Suprapubic skin (tissue), 4 donors: ENCODE data around the gene PRPF19. TPM values are rescaled to one million over a fixed set of nuclear protein-coding genes. Genes with fewer than 3 reads are reported as not detected.
A peak's percentile ranks its signal among the peaks of the same experiment; 100 is the strongest.

Source experiments
- DNase-seq, 2 donors: peaks; one replicate each; pipeline ENCODE4 v3.0.0-alpha.2; 2019; ENCODE audit warnings: low spot score in 2 of 2
- H3K27ac ChIP-seq: fragments of 200-600 bp; sonication (generic); one replicate; pipeline ENCODE4 v1.5.1; 2019
- H3K27me3 ChIP-seq: fragments of 200-600 bp; sonication (generic); one replicate; pipeline ENCODE4 v1.5.1; 2019
- H3K36me3 ChIP-seq: fragments of 200-600 bp; sonication (generic); one replicate; pipeline ENCODE4 v1.5.1; 2019
- H3K4me1 ChIP-seq: fragments of 200-600 bp; sonication (generic); one replicate; pipeline ENCODE4 v1.5.1; 2019
- H3K4me3 ChIP-seq: fragments of 200-600 bp; sonication (generic); one replicate; pipeline ENCODE4 v1.5.1; 2019; ENCODE audit warnings: mild to moderate bottlenecking
- H3K9me3 ChIP-seq: fragments of 200-600 bp; sonication (generic); one replicate; pipeline ENCODE4 v1.5.1; 2019
- CTCF ChIP-seq, 2 donors: fragments of 200-600 bp in 1 of 2; fragments of 450-650 bp in 1 of 2; sonication (generic) in 1 of 2; IDR thresholded peaks; one replicate each; pipeline ENCODE4 v1.5.1; 2016 to 2019; ENCODE audit warnings: antibody characterized with exemption in 2 of 2, mild to moderate bottlenecking in 1 of 2, moderate library complexity in 1 of 2
- EP300 ChIP-seq: sonication (generic); formaldehyde crosslinking; IDR thresholded peaks from one replicate; pipeline ENCODE4 v1.6.1; 2017; ENCODE audit warnings: antibody characterized with exemption
- POLR2A ChIP-seq, 2 donors: fragments of 450-650 bp; IDR thresholded peaks; one replicate each; pipeline ENCODE4 v1.6.1; 2017; ENCODE audit warnings: antibody characterized with exemption in 2 of 2, mild to moderate bottlenecking in 2 of 2, moderate library complexity in 2 of 2
- POLR2AphosphoS5 ChIP-seq, 3 donors: sonication (generic); formaldehyde crosslinking; IDR thresholded peaks; one replicate each; pipeline ENCODE4 v1.6.1; 2017; ENCODE audit warnings: antibody characterized with exemption in 3 of 3
- WGBS: methylation state at CpG from one replicate; pipeline ENCODE4 v1.1.5; 2018; 5-methylcytosine and 5-hydroxymethylcytosine counted together
- total RNA-seq, 4 donors: library from RNA; depleted of rRNA; stranded (reverse); fragments of >200 nt; gene quantifications; one replicate each; pipeline ENCODE4 v1.1.0, GENCODE V29; 2016

Gene PRPF19
- total RNA-seq, 4 donors from 2014 or later: 101 to 153 (median 116) TPM

GRCh38 chr11:60871378-60872061 is 34.9 kb downstream of the PRPF19 start:
- peak in 1 of 2 donors; percentile 44 for DNase-seq
- Histone ChIP-seq H3K27ac (no peak overlapping the region), H3K27me3 (no peaks in the 10 kb centered on the region), H3K4me3 (no peak overlapping the region), H3K36me3 (peaks cover 3% of the 10 kb centered on the region), H3K4me1 (peaks cover 6% of the 10 kb centered on the region), H3K9me3 (no peaks in the 10 kb centered on the region)
- TF ChIP-seq CTCF (IDR thresholded peaks at IDR 0.05) (no peak), POLR2A (IDR thresholded peaks at IDR 0.05) (no peak), POLR2AphosphoS5 (IDR thresholded peaks at IDR 0.05) (no peak), EP300 (no peak)
- WGBS: 81% methylated on average over 7 of the region's 7 CpGs

- H3K9me3 ChIP-seq: no peaks in the 10 kb centered on the region
- H3K36me3 ChIP-seq: peaks cover 3% of the 10 kb centered on the region
- H3K4me3 ChIP-seq: no peak overlapping the region
- 74% methylated on average over 10 of the region's 13 CpGs for WGBS
- H3K4me1 ChIP-seq: peaks cover 6% of the 10 kb centered on the region
- H3K27me3 ChIP-seq: no peaks in the 10 kb centered on the region
- peak in 1 of 2 donors; percentile 48 for DNase-seq
- TF ChIP-seq POLR2A (IDR thresholded peaks at IDR 0.05) (no peak), POLR2AphosphoS5 (IDR thresholded peaks at IDR 0.05) (no peak), EP300 (no peak), CTCF (IDR thresholded peaks at IDR 0.05) (no peak)
- H3K27ac ChIP-seq: no peak overlapping the region
Measured at GRCh38 chr11:60870733-60871377, 35.5 kb downstream of the PRPF19 start.

GRCh38 chr11:60870276-60870675 is 36.1 kb downstream of the PRPF19 start:
- peaks cover 6% of the 10 kb centered on the region for H3K4me1 ChIP-seq
- peak in 1 of 2 donors; percentile 34 for DNase-seq
- H3K27ac ChIP-seq: no peak overlapping the region

GRCh38 chr11:60869451-60869825 is 36.9 kb downstream of the PRPF19 start:
- Histone ChIP-seq H3K9me3 (no peaks in the 10 kb centered on the region), H3K4me1 (peaks cover 6% of the 10 kb centered on the region), H3K27ac (no peak overlapping the region), H3K36me3 (no peaks in the 10 kb centered on the region), H3K4me3 (no peak overlapping the region), H3K27me3 (no peaks in the 10 kb centered on the region)
- TF ChIP-seq EP300 (no peak), POLR2A (IDR thresholded peaks at IDR 0.05) (no peak), POLR2AphosphoS5 (IDR thresholded peaks at IDR 0.05) (no peak), CTCF (IDR thresholded peaks at IDR 0.05) (no peak)
- peak in 1 of 2 donors; percentile 52 for DNase-seq
- WGBS: 87% methylated on average over 7 of the region's 7 CpGs

More at GRCh38 chr11:60870276-60870675, 36.1 kb downstream of the PRPF19 start:
- TF ChIP-seq POLR2AphosphoS5 (IDR thresholded peaks at IDR 0.05): no peak
- no peak for TF ChIP-seq CTCF (IDR thresholded peaks at IDR 0.05)
- no peak for TF ChIP-seq POLR2A (IDR thresholded peaks at IDR 0.05)
- Histone ChIP-seq H3K27me3 (no peaks in the 10 kb centered on the region), H3K9me3 (no peaks in the 10 kb centered on the region), H3K36me3 (peaks cover 3% of the 10 kb centered on the region), H3K4me3 (no peak overlapping the region)
- WGBS: 76% methylated on average over 3 of the region's 3 CpGs

- Histone ChIP-seq H3K27ac (no peak overlapping the region), H3K4me3 (no peak overlapping the region), H3K27me3 (no peaks in the 10 kb centered on the region), H3K9me3 (no peaks in the 10 kb centered on the region), H3K4me1 (peaks cover 6% of the 10 kb centered on the region), H3K36me3 (no peaks in the 10 kb centered on the region)
- no peak for DNase-seq
- WGBS: 94% methylated on average over 10 of the region's 10 CpGs
- no peak for TF ChIP-seq CTCF (IDR thresholded peaks at IDR 0.05)
- TF ChIP-seq POLR2A (IDR thresholded peaks at IDR 0.05): no peak
Measured at GRCh38 chr11:60868682-60869450, 37.5 kb downstream of the PRPF19 start.
